ENCODE data around the gene RPS25.
A peak's percentile ranks its signal among the peaks of the same experiment; 100 is the strongest.
"Not testable (repeated sequence)": the region's sequence is repeated elsewhere in the genome, so short reads cannot be mapped to it uniquely, and the experiment has no call there.

RPS25 gene

GRCh38 chr11:119038884-119039283 is 20.7 kb upstream of the RPS25 start:
- no peak for DNase-seq

DNA sequence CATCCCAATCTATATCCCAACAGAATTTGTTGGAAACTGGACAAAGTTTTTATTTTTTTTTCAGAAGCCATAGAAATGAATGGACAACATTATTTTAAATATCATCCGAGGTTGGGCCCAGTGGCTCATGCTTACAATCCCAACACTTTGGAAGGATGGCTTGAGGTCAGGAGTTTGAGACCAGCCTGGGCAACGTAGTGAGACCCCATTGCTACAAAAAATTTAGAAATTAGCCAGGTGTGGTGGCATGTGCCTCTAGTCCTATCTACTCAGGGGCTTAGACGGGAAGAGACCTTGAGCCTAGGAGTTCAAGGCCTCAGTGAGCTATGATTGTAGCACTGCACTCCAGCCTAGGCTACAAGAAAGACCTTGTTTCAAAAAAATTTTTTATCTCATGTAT is 16.7 kb upstream of the RPS25 start:
- no peak for DNase-seq

GRCh38 chr11:119033421-119033820 is 15.3 kb upstream of the RPS25 start:
- not testable (repeated sequence) for DNase-seq

DNA sequence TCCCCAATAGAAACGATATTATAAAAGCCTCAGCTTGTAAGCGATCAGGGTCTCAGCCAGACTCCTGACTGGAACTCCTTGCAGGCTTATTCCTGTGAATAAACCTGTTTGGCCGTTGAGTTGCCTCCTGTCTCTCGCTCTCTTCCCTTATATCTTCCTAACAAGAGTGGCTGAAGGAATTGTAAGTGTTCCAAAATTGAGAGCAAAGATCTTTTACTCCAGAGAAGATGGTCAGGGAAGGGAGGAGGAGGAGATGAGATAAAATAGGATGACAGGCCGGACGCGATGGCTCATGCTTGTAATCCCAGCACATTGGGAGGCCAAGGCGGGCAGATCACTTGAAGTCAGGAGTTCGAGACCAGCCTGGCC is 13.8 kb upstream of the RPS25 start:
- DNase-seq = no peak

- DNase-seq = peak; percentile 99
Measured at GRCh38 chr11:119030329-119031047, 12.3 kb upstream of the RPS25 start, which contains the start of gene SLC37A4. Gene SLC37A4 (minus strand): TSS chr11:119030877.

- DNase-seq = no peak
Measured at GRCh38 chr11:119030029-119030328, 11.8 kb upstream of the RPS25 start.

DNA sequence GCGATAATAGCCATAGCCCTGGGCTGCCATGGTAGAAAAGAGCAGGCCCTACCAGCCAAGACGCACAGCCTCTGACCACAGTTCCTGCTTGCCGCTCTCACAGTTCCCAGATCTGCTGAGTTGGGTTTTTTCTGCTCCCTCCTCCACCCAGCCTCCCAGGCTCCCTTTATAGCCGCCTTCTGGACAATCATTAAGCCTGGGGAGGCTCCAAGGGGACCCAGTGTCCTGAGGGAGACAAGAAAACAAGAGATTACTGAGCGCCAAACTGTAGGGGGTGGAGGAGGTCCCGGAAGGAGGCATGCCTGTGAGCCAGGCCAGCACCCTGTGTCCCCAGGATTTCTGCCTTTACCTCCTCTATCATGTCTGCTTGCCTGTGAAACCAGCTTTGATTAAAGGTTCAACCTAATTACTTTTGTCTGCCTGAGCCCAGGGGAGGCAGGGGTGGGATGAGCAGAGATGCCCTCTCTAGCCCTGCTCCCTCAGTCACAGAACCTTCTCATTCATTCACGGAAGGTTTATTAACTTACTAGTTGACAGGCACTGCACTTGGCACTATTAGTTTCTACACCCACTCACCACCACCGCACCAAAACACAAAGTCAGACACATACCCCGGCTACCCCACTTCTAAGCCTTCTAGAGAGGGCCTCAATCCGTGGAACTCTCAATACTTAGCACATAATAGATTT is 11.3 kb upstream of the RPS25 start:
- DNase-seq = peak; percentile 44 to 56

GRCh38 chr11:119029069-119029339 is 10.9 kb upstream of the RPS25 start:
- DNase-seq = no peak

DNA sequence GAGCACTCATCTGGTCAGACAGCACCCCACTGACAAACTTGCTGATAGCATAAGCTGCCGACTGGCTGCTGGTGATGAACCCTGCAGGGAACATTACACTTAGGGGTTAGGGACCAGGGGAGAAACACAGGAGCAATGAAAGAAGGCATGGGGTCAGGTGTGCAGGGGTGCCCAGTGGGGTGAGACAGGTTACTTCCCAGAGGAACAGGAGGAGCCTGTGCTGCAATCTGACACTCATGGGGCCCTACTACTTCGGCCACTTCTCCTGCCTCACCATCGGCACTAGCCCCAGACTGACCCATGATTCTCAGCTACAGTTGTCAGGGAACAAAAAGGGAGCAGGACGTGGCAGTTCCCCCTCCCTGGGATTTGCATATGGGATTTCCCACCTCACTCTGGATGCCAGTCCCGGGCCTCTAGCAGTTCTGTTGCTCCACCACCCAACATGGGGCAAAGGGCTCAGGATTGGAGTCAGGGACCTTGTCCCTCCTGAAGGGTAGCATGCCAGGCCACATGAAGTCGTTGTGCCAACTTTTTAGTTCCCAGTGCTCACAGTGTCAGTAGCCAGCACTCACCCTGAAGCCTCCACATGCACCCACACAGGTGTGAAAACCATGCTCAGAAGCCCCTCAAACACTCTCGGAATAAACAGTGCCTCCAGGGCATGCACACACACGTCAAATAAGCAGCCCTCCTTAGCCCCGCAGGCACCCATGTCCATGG is 10.4 kb upstream of the RPS25 start:
- DNase-seq = no peak

DNA sequence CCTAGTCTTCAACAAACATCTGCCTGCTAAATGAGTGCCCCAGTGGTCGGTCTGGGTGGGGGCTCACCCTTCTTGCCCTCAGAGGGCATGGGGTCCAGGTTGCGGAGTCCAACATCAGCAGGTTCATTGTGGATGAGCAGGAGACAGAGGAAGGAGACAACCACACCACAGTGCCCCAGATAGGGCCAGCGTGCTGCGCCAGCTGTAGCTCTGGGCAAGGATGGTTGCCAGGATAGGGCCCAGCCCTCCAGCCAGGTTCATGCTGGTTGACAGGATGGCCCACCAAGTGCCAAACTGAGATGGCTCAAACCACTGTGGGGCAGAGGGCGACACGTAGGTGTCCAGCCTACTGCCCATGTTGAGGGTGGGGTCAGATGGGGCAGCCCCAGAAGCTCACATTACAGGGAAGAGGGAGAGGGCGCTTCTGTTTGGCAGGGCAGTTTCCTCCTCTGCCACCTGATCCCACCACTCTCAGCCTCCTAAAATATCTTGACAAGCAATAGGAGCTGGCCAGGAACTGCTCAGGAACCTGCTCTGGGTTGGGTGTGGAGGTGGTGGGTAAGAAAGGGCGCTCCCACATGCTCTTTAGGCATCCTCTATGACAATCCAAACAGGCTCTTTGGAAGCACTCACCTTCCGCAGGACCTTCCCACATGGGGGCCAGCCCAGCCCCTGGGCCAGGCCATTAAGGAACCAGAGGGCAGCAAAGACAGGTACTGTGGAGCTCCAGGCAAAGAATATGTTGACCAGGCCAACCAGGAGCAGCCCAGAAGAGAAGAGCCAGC is 9.6 kb upstream of the RPS25 start:
- DNase-seq = no peak

- no peak for DNase-seq
Measured at GRCh38 chr11:119026970-119027369, 8.8 kb upstream of the RPS25 start.

GRCh38 chr11:119025978-119026766 is 8.0 kb upstream of the RPS25 start:
- no peak for DNase-seq

DNA sequence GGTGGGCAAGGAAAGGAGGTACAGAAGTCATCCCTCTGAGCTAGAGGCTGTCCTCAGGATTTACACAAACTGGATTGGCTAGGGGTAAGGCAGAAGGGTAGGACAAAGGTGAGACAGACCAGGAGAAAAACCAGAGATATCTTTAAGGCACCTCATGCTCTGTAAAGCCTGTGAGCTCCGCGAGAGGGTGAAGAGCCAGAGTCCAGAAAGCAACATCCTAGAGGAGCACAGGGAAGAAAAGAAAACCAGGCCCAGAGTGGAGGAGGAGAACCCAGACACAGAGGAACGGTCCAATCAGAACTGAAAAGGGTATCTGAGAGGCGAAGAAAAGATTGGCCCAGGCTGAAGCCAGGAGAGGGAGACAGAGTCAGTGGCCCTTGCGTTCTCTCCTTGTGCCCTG is 7.4 kb upstream of the RPS25 start:
- no peak for DNase-seq

DNA sequence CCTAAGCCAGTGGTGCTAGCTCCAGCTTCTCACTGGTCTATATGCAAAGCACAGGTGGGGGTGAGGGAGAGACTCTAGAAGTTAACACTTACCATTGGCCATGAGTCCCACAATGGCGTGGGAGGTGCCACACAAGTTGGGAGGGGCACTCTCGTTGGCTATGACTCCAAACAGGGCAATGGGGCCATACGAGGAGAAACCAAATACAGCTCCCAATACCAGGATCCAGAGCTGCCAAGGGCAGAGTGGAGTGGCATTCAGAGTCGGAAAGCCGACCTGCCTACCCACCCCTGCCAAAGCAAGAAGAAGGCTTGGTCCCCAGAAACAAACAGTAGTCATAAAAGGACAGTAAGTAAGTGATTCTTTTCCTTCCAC is 6.9 kb upstream of the RPS25 start:
- DNase-seq = no peak

DNA sequence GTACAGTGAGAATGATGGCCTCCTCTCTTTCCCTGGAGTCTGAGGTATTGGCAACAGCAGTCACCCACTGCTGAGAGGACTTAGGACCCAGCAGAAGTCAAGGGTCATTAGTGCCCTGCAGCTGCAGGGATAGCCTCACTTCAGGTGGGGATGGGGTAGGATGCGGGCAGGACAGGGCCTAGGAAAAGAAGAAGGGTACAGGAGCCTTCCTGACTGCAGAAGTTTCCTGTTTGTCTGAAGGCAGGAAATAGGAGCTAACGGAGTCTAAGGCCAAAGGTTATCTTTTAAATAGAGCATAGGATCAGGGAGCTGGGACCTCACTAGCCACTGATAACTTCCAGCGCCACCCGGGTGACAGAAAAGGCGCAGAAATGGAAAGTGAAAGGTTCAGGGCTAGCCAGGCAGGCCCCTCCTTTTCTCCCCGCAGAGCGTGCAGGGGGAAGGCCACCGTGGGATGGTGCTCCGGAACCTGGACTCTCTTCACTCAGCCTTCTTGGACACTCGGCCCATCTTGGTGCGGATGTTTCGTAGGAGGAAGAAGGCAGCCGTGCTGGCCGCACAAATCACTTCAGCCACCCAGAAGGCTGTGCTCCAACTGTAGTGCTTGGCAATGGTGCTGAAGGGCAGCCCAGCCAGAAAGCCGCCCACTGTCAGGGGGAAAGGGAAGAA is 6.4 kb upstream of the RPS25 start:
- DNase-seq = no peak

DNA sequence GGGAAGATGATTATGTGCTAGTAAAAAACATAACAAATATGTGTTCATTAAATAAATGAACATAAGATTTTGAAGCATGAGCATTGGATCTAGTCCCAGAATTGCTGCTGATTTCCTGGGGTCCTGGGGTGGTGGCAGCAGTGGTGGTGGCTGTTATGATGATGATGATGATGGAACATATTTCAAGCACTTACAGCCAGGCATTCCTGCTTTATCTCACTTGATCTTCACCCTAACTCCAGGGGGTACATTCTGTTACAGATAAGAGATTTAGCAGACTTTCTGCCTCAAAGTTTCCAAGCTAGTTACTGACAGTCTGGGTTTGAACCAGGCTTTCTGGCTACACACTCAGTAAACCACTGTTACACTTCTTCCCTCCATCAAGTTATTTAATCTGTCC is 5.6 kb upstream of the RPS25 start:
- DNase-seq = no peak

DNA sequence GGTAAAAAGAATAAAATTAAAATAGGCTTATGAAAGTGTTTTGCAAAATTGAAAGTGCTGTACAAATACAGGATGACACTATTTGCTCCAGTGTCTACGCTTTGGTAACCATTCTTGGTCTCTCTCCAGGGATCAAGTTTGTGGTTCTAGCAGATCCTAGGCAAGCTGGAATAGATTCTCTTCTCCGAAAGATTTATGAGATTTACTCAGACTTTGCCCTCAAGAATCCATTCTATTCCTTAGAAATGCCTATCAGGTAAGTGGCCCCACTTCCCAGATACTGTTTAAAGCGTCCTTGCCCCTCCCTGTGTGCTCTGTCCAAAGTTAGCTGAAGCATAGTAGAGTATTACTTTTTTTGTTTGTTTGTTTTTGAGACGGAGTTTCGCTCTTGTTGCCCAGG is 3.5 kb upstream of the RPS25 start:
- no peak for DNase-seq

DNA sequence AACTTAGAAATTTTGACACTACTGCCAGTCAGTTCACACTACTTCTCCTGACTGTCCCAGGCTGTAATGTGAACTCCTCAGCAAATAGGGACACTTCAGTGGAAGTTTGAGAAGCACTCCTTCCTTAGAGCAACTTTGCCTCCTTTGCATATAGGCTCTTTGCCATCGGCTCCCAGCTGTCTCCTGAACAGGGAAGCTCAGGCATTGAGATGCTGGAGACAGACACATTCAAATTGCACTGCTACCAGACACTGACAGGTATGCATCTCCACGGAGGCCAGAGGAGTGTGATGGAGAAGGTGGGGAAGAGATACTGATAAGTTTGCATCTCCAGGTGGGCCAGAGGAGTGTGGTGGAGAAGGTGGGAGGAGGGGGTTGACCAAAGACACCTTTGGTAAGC is 1.9 kb upstream of the RPS25 start:
- DNase-seq = no peak

GRCh38 chr11:119017377-119017776 is 766 bp downstream of the RPS25 start:
- not testable (repeated sequence) for DNase-seq

DNA sequence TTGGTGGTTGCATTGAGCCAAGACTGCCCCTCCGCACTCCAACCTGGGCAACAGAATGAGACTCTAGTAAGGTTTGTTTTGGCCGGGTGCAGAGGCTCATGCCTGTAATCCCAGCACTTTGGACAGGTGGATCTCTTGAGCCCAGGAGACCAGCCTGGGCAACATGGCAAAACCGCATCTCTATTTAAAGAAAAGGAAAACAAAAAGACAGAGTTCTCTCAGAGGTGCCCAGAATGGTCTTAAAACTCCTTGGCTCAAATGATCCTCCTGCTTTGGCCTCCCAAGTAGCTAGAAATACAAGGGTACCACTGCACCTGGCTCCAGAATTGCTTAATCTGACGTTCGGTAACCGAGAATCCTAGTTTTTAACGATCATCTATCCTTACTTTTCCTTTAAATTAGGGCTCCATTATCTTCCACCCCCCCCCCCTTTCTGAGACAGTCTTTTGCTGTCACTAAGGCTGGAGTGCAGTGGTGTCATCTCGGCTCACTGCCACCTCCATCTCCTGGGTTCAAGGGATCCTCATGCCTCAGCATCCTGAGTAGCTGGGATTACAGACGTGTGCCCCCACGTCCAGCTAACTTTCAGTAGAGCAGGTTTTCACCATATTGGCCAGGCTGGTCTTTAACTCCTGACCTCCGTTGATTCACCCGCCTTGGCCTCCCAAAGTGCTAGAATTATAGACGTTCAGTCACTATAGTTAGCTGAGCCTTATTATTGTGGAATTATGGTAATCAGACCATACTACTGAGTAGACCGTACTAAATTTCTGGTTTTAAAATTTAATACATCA is 1.7 kb downstream of the RPS25 start:
- no peak for DNase-seq

GRCh38 chr11:119015054-119015611 is 3.0 kb downstream of the RPS25 start:
- no peak for DNase-seq

All from activated CD4-positive, alpha-beta T cell treated with anti-CD3 and anti-CD28 coated beads, Interleukin-2, amount 50 U/mL, for 48 hours (primary cell).